HepG2 (cell line): Measurements from ENCODE around the gene ATP11A. TPM values are rescaled to one million over a fixed set of nuclear protein-coding genes. Genes with fewer than 3 reads are reported as not detected.
A peak's percentile ranks its signal among the peaks of the same experiment; 100 is the strongest.

Experiments
- ATAC-seq: fragments of 200-7000 bp; cut with Tn5 transposase; 3 replicates; pipeline ENCODE4 v1.9.1; 2020; ENCODE audit warnings: mild to moderate bottlenecking, moderate library complexity
- BruUV-seq: library from RNA; stranded (reverse); fragments of 400-500 nt; replicated peaks from 2 replicates; lab custom pipeline; 2021; lab: Mats Ljungman, UMichigan
- CTCF ChIA-PET: fragments of 300-600 bp; formaldehyde crosslinking; extraction: SDS; loops from one replicate; lab custom pipeline; 2021; ENCODE audit warnings: low total read pairs, inconsistent platforms, low intra/inter-chr PET ratio; lab: Yijun Ruan, JAX
- POLR2A ChIA-PET: fragments of 350-600 bp; sonication (Branson Sonifier 250); formaldehyde crosslinking; loops from one replicate; lab custom pipeline; 2020; ENCODE audit warnings: antibody characterized with exemption, inconsistent platforms; lab: Yijun Ruan, JAX
- DNase-seq: peaks from one replicate; pipeline ENCODE4 v3.0.0-alpha.2; 2015; ENCODE audit warnings: low spot score
- FAIRE-seq: peaks from 3 replicates; lab custom pipeline; 2011; peaks lifted over from hg19 to GRCh38; lab: Jason Lieb, UNC
- H2AFZ ChIP-seq: one replicate; pipeline ENCODE4 v1.6.1; 2011; ENCODE audit warnings: low read length, inconsistent platforms
- H3K27ac ChIP-seq: fragments of 300-600 bp; 3 replicates; pipeline ENCODE4 v1.8.0; 2011; ENCODE audit warnings: mixed run types, mild to moderate bottlenecking, mixed read lengths, low read length, inconsistent platforms; ENCODE audit not compliant: insufficient read depth; ENCODE audit errors: extremely low read length
- H3K27me3 ChIP-seq, 2 experiments: fragments of 200-600 bp in 1 of 2; 2 replicates in 1 of 2; 3 replicates in 1 of 2; pipeline versions ENCODE4 v1.6.0 to v1.8.0; 2011; ENCODE audit warnings: low read length in 2 of 2, mild to moderate bottlenecking in 2 of 2, moderate library complexity in 2 of 2, inconsistent platforms in 1 of 2; ENCODE audit not compliant: insufficient read depth in 2 of 2, control insufficient read depth in 1 of 2
- H3K36me3 ChIP-seq, 2 experiments: fragments of 200-600 bp in 1 of 2; replicated peaks in 1 of 2; 2 replicates in 1 of 2; 3 replicates in 1 of 2; pipeline versions ENCODE4 v1.5.1 to v1.8.0; 2011; ENCODE audit warnings: low read length in 2 of 2, inconsistent platforms in 1 of 2; ENCODE audit not compliant: insufficient read depth in 2 of 2, control insufficient read depth in 1 of 2
- H3K4me1 ChIP-seq: 2 replicates; pipeline ENCODE4 v1.5.1; 2012; ENCODE audit warnings: low read length, inconsistent platforms; ENCODE audit not compliant: insufficient read depth
- H3K4me2 ChIP-seq: 2 replicates; pipeline ENCODE4 v1.6.0; 2011; ENCODE audit warnings: low read depth, low read length, inconsistent platforms
- H3K4me3 ChIP-seq, 3 experiments: fragments of 200-600 bp in 1 of 3; sonication (generic), shearing (Covaris generic) in 1 of 3; replicated peaks in 1 of 3; 2 replicates each; pipeline ENCODE4 v1.5.1; 2011 to 2016; ENCODE audit warnings: low read length in 3 of 3, inconsistent platforms in 2 of 3, low read depth in 2 of 3, mild to moderate bottlenecking in 2 of 3, control low read depth in 1 of 3, mixed read lengths in 1 of 3; ENCODE audit not compliant: insufficient read depth in 1 of 3
- H3K79me2 ChIP-seq: one replicate; pipeline ENCODE4 v1.6.1; 2011; ENCODE audit warnings: low read length, inconsistent platforms; ENCODE audit not compliant: insufficient read depth
- H3K9ac ChIP-seq: 2 replicates; pipeline ENCODE4 v1.6.0; 2011; ENCODE audit warnings: mild to moderate bottlenecking, low read depth, low read length, inconsistent platforms; ENCODE audit not compliant: insufficient read depth
- H3K9me3 ChIP-seq: 2 replicates; pipeline ENCODE4 v1.5.1; 2012; ENCODE audit warnings: mild to moderate bottlenecking, low read length
- H4K20me1 ChIP-seq: 2 replicates; pipeline ENCODE4 v1.6.0; 2011; ENCODE audit warnings: inconsistent platforms, mild to moderate bottlenecking, low read length, moderate library complexity; ENCODE audit not compliant: insufficient read depth
- CENPBD1 ChIP-seq: sonication (generic); formaldehyde crosslinking; IDR thresholded peaks from 2 replicates; pipeline ENCODE4 v1.8.0; 2022; ENCODE audit warnings: missing genetic modification reagents, low read depth, mild to moderate bottlenecking, borderline replicate concordance
- EEA1 ChIP-seq: sonication (generic); formaldehyde crosslinking; IDR thresholded peaks from 2 replicates; pipeline ENCODE4 v1.5.1; 2020; ENCODE audit warnings: mild to moderate bottlenecking, missing genetic modification reagents, borderline replicate concordance
- FLYWCH1 ChIP-seq: sonication (generic); formaldehyde crosslinking; IDR thresholded peaks from 2 replicates; pipeline ENCODE4 v1.8.1; 2023; ENCODE audit warnings: mild to moderate bottlenecking, missing genetic modification reagents
- MYNN ChIP-seq: sonication (generic); formaldehyde crosslinking; IDR thresholded peaks from 2 replicates; pipeline ENCODE4 v1.4.0; 2020; ENCODE audit warnings: mild to moderate bottlenecking, low read depth, missing genetic modification reagents
- MZF1 ChIP-seq: sonication (generic); formaldehyde crosslinking; IDR thresholded peaks from 2 replicates; pipeline ENCODE4 v1.8.1; 2023; ENCODE audit warnings: mild to moderate bottlenecking, missing genetic modification reagents, borderline replicate concordance
- NCOA1 ChIP-seq: sonication (generic); formaldehyde crosslinking; IDR thresholded peaks from 2 replicates; pipeline ENCODE4 v1.9.0; 2021; ENCODE audit warnings: missing genetic modification reagents
- NFE2L1 ChIP-seq: sonication (generic); formaldehyde crosslinking; IDR thresholded peaks from 2 replicates; pipeline ENCODE4 v1.4.0; 2020; ENCODE audit warnings: missing genetic modification reagents, mild to moderate bottlenecking, borderline replicate concordance
- NKX3-1 ChIP-seq: sonication (generic); formaldehyde crosslinking; IDR thresholded peaks from 2 replicates; pipeline ENCODE4 v1.5.0; 2020; ENCODE audit warnings: missing genetic modification reagents
- SMARCE1 ChIP-seq: fragments of 450-650 bp; IDR thresholded peaks from 2 replicates; pipeline ENCODE4 v1.6.1; 2017; ENCODE audit warnings: borderline replicate concordance
- STAG1 ChIP-seq: sonication (generic); formaldehyde crosslinking; IDR thresholded peaks from 2 replicates; pipeline ENCODE4 v1.4.0; 2020; ENCODE audit warnings: missing genetic modification reagents
- YEATS4 ChIP-seq: sonication (generic); formaldehyde crosslinking; IDR thresholded peaks from 2 replicates; pipeline ENCODE4 v1.4.0; 2020; ENCODE audit warnings: missing genetic modification reagents, borderline replicate concordance
- ZC3H4 ChIP-seq: sonication (generic); formaldehyde crosslinking; IDR thresholded peaks from 2 replicates; pipeline ENCODE4 v1.4.0; 2020; ENCODE audit warnings: missing genetic modification reagents, borderline replicate concordance
- ZNF263 ChIP-seq: sonication (generic); formaldehyde crosslinking; IDR thresholded peaks from 2 replicates; pipeline ENCODE4 v1.4.0; 2020; ENCODE audit warnings: missing genetic modification reagents
- ZNF275 ChIP-seq: sonication (generic); formaldehyde crosslinking; IDR thresholded peaks from 2 replicates; pipeline ENCODE4 v1.8.0; 2022; ENCODE audit warnings: missing genetic modification reagents, mild to moderate bottlenecking, inconsistent platforms, borderline replicate concordance
- ZNF367 ChIP-seq: sonication (generic); formaldehyde crosslinking; IDR thresholded peaks from 2 replicates; pipeline ENCODE4 v1.4.0; 2020; ENCODE audit warnings: missing genetic modification reagents, borderline replicate concordance
- ZNF556 ChIP-seq: sonication (generic); formaldehyde crosslinking; IDR thresholded peaks from 2 replicates; pipeline ENCODE4 v1.4.0; 2020; ENCODE audit warnings: mild to moderate bottlenecking, missing genetic modification reagents, borderline replicate concordance
- WGBS: methylation state at CpG from one replicate; pipeline ENCODE4 v1.1.6; 2017; ENCODE audit warnings: low lambda C conversion rate; 5-methylcytosine and 5-hydroxymethylcytosine counted together
- in situ Hi-C: cut with HindIII; loops from 2 replicates; pipeline ENCODE4 v1.10.0; 2017; ENCODE audit warnings: low pct_unique_long_range_greater_than_20kb; ENCODE audit not compliant: extremely low pct_ligation_motif_present
- intact Hi-C: fragments of 100-400 bp; cut with micrococcal nuclease; formaldehyde crosslinking; loops from one replicate; pipeline ENCODE4 v1.10.0; 2022; ENCODE audit not compliant: unreplicated experiment
- polyA plus RNA-seq, 8 experiments: library from polyadenylated mRNA; depleted of rRNA in 3 of 8; stranded (reverse) in 7 of 8; unstranded in 1 of 8; fragments of >200 nt; fragmentation: Illumina TruSeq in 4 of 8; extraction: Trizol in 4 of 8; gene quantifications; 2 replicates each; pipeline versions ENCODE4 v1.2.1 to v1.2.3, GENCODE V29; 2011 to 2016; ENCODE audit warnings: low read depth in 4 of 8, missing spikeins in 1 of 8, mixed read lengths in 1 of 8; ENCODE audit not compliant: insufficient read depth in 1 of 8
- total RNA-seq, 5 experiments: library from RNA; depleted of rRNA; stranded (reverse); fragments of >200 nt; fragmentation: Illumina TruSeq; extraction: Trizol; gene quantifications; 2 replicates each; pipeline ENCODE4 v1.2.3, GENCODE V29; 2016; ENCODE audit warnings: low read depth in 1 of 5

The ATP11A gene
- total and polyA plus RNA-seq, 2 of the 13 experiments (the other 11 are each of a cell fraction or from before 2014, with no cell fraction given) = 18.4 to 20.1 TPM

- CTCF ChIA-PET = no interaction called here
- H3K79me2 ChIP-seq = peaks cover 95% of the 10 kb centered on the region
- BruUV-seq = no TSS peak
- intact Hi-C loops (no loop called here), in situ Hi-C loops (no loop called here)
- FAIRE-seq = peak; percentile 28
- H3K9ac ChIP-seq = no peak overlapping the region
- H3K27ac ChIP-seq = no peak overlapping the region
- POLR2A ChIA-PET = no interaction called here
- TF ChIP-seq ZNF263 (CRISPR knock-in tag) (peak; percentile 50; the same call in 1 of the 2 replicates), ZNF367 (CRISPR knock-in tag) (no peak)
- peaks cover 73% of the 10 kb centered on the region for H4K20me1 ChIP-seq
- no peak overlapping the region for H3K4me2 ChIP-seq
- H3K36me3 ChIP-seq = peaks cover 9 to 20% of the 10 kb centered on the region in 2 experiments; a peak in 4 of 5 replicates
- H3K4me1 ChIP-seq = peaks cover 12% of the 10 kb centered on the region; the same call in 1 of the 2 replicates
- H3K9me3 ChIP-seq = no peaks in the 10 kb centered on the region
- no peak overlapping the region for H3K4me3 ChIP-seq
- no peak for DNase-seq
- H2AFZ ChIP-seq = no peak overlapping the region
- 80% methylated on average over 7 of the region's 7 CpGs for WGBS
- ATAC-seq = no peak
- no peaks in the 10 kb centered on the region for H3K27me3 ChIP-seq
Measured at GRCh38 chr13:112733661-112734379, 44.0 kb downstream of the ATP11A start.

GRCh38 chr13:112734696-112735547 lies 45.1 kb downstream of the ATP11A start:
- Histone ChIP-seq H3K9me3 (no peaks in the 10 kb centered on the region), H2AFZ (no peak overlapping the region), H3K4me3 (no peak overlapping the region), H3K36me3 (peaks cover 6 to 17% of the 10 kb centered on the region in 2 experiments; a peak in 3 of 5 replicates), H3K4me1 (peaks cover 12% of the 10 kb centered on the region; the same call in 1 of the 2 replicates), H3K9ac (no peak overlapping the region), H4K20me1 (peaks cover 73% of the 10 kb centered on the region), H3K27me3 (no peaks in the 10 kb centered on the region), H3K27ac (no peak overlapping the region), H3K4me2 (no peak overlapping the region), H3K79me2 (peaks cover 95% of the 10 kb centered on the region)
- DNase-seq (no peak), ATAC-seq (no peak), FAIRE-seq (no peak)
- ChIA-PET CTCF (no interaction called here), POLR2A (no interaction called here)
- BruUV-seq = no TSS peak
- intact Hi-C loops = no loop called here
- 96% methylated on average over 17 of the region's 17 CpGs for WGBS
- in situ Hi-C loops = no loop called here
- TF ChIP-seq NFE2L1 (CRISPR knock-in tag) (no peak), ZNF556 (CRISPR knock-in tag) (no peak), NKX3-1 (CRISPR knock-in tag) (no peak), MZF1 (CRISPR knock-in tag) (no peak), MYNN (CRISPR knock-in tag) (no peak), FLYWCH1 (no peak), SMARCE1 (no peak), YEATS4 (no peak), ZC3H4 (CRISPR knock-in tag) (no peak), CENPBD1 (CRISPR knock-in tag) (no peak), NCOA1 (CRISPR knock-in tag) (no peak), EEA1 (no peak), ZNF275 (CRISPR knock-in tag) (no peak), STAG1 (CRISPR knock-in tag) (no peak)
